GM23248 (cell line): Measurements from ENCODE around the gene CASP14.

Experiments
- EZH2 ChIP-seq: fragments of 200-600 bp; sonication (generic); IDR thresholded peaks from 2 replicates; pipeline ENCODE4 v1.6.1; 2018; ENCODE audit warnings: antibody characterized with exemption, mild to moderate bottlenecking; ENCODE audit not compliant: insufficient read depth, poor library complexity, severe bottlenecking
- EZH2phosphoT487 ChIP-seq: fragments of 200-600 bp; sonication (generic); IDR thresholded peaks from 2 replicates; pipeline ENCODE4 v1.6.1; 2018; ENCODE audit warnings: antibody characterized with exemption, moderate library complexity, mild to moderate bottlenecking, low read depth; ENCODE audit not compliant: insufficient read depth

DNA sequence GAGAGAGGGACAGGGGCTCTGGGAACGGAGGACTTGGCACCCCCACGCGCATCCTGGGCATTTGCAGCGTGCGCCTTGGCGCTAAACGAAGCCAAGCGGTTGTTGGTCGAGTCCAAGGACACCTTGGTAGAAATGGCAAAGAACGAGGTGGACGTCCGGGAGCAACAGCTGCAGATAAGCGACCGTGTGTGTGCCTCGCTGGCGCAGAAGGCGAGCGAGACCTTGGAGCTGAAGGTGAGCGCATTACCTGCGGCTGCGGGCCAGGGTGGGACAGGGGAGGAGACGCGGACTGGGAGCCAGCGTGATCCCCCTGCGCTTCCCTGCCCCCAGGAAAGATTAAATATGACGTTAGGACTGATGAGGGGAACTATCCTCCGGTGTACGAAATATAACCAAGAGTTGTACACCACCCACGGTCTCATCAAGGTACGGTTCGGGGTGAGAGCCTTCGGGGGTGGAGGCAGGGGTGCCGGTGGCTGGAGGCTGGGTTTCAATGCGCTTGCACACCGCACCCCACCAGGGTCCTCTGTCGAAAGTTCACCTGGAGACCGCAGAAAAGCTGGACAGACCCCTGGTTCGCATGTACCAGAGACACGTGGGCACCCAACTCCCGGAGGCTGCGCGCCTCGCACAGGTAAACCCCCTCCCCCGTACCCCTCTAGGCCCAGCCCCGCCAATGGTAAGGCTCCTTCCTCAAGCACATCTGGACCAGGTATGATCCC is 27.8 kb upstream of the CASP14 start:
- TF ChIP-seq EZH2 (no peak), EZH2phosphoT487 (no peak)
